Heart left ventricle (tissue), 13 donors: ENCODE results near the gene NTM.

Source experiments
- CTCF ChIP-seq, 12 donors: fragments of 200-600 bp; sonication (generic) in 4 of 12; IDR thresholded peaks; one replicate each; pipeline versions ENCODE4 v1.5.0 to v1.8.0; 2018 to 2022; ENCODE audit warnings: antibody characterized with exemption in 12 of 12, mild to moderate bottlenecking in 5 of 12
- POLR2A ChIP-seq, 2 donors: fragments of 450-650 bp; IDR thresholded peaks; one replicate each; pipeline ENCODE4 v1.6.1; 2017; ENCODE audit warnings: antibody characterized with exemption in 2 of 2, mild to moderate bottlenecking in 2 of 2, moderate library complexity in 2 of 2
- donor health status: ischemic (EF 13 %, LVEDD 7.1; RV severe dilation, severe dysfunction).
- donor health status: DM: no; HTN: yes; CAD: no.
- donor health status: DM: no; HTN: no; CAD: no.
- donor health status: ischemic (EF 25% LVEDD 6.9; RV normal size, moderate dysfunction).
- donor health status: ischemic (EF 25% LVEDD 5.7; RV mildly dilated, moderate dysfunction).
- donor health status: ischemic (EF 35%, LVEDD 5.7; RV mildly dilated, moderate dysfunction).
- donor health status: nonischemic (EF 11% LVEDD 7.7; RV severe dilation, severe dysfunction).
- donor health status: DM: yes; HTN: yes; CAD: no.
- donor health status: PGD.
- donor health status: ischemic (EF 29% LVEDD 5.4; RV normal size, mild dysfunction).
- donor health status: nonischemic (EF 23%, LVEDD 6.1; RV moderate dilation, normal function).

GRCh38 chr11:132072044-132072857, 701.8 kb downstream of the NTM start:
- TF ChIP-seq POLR2A (IDR thresholded peaks at IDR 0.05), result no peak
- no peak for TF ChIP-seq CTCF (IDR thresholded peaks at IDR 0.05)
